Tracheal epithelial cell (primary cell): ENCODE results near the gene ERI3. TPM values are rescaled to one million over a fixed set of nuclear protein-coding genes. Genes with fewer than 3 reads are reported as not detected.

ENCODE experiments used
- total RNA-seq: library from RNA; depleted of rRNA; stranded (reverse); fragments of >200 nt; gene quantifications from 2 replicates; pipeline ENCODE4 v1.2.1, GENCODE V29; 2014

Gene ERI3, protein sequence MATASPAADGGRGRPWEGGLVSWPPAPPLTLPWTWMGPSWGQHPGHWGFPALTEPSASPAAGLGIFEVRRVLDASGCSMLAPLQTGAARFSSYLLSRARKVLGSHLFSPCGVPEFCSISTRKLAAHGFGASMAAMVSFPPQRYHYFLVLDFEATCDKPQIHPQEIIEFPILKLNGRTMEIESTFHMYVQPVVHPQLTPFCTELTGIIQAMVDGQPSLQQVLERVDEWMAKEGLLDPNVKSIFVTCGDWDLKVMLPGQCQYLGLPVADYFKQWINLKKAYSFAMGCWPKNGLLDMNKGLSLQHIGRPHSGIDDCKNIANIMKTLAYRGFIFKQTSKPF
- total RNA-seq: 52.4 and 54.0 TPM in 2 replicates

GRCh38 chr1:44354840-44355581 lies at the start of gene ERI3:
Gene ERI3, minus strand, starts transcription at chr1:44355257. Its CDS starts 231 bp downstream, at chr1:44355026.

GRCh38 chr1:44213222-44214112 lies 141.6 kb downstream of the ERI3 start, which contains the start of gene DMAP1:
Gene DMAP1, plus strand, starts transcription at chr1:44213471. Its CDS starts 283 bp downstream, at chr1:44213754.

Other genes with a start within 250 kb of the ERI3 start
- gene KLF17, start 236.4 kb downstream of the ERI3 start, total RNA-seq: 0.24 TPM in 1 of 2 replicates, not detected in the other
- gene KLF18, start 213.6 kb downstream of the ERI3 start, total RNA-seq: not detected in 2 replicates
- gene DMAP1, start 141.8 kb downstream of the ERI3 start, total RNA-seq: 9.2 and 11.9 TPM in 2 replicates
- gene RNF220, start 50.0 kb upstream of the ERI3 start, total RNA-seq: 102 and 104 TPM in 2 replicates